NB4 (cell line): ENCODE data around the gene ITGA6.

Source experiments
- DNase-seq: peaks from one replicate; pipeline ENCODE4 v3.0.0; 2010; ENCODE audit warnings: low read depth
- H3K4me3 ChIP-seq: one replicate; pipeline ENCODE4 v1.5.1; 2011; ENCODE audit warnings: mild to moderate bottlenecking, low read depth, low read length, moderate library complexity
- CTCF ChIP-seq: IDR thresholded peaks from one replicate; pipeline ENCODE4 v1.5.1; 2012; ENCODE audit warnings: low read depth, low read length
- MYC ChIP-seq: IDR thresholded peaks from 2 replicates; pipeline ENCODE4 v1.6.1; 2011; ENCODE audit warnings: low read depth, low read length
- POLR2A ChIP-seq: IDR thresholded peaks from 2 replicates; pipeline ENCODE4 v1.6.1; 2011; ENCODE audit warnings: mild to moderate bottlenecking; ENCODE audit not compliant: insufficient read length; ENCODE audit errors: extremely low read depth
- TF ChIP-seq, protein P1 (sequence below): IDR thresholded peaks from 2 replicates; pipeline ENCODE4 v1.6.1; 2011; ENCODE audit warnings: low read depth, low read length

ITGA6 gene

DNA sequence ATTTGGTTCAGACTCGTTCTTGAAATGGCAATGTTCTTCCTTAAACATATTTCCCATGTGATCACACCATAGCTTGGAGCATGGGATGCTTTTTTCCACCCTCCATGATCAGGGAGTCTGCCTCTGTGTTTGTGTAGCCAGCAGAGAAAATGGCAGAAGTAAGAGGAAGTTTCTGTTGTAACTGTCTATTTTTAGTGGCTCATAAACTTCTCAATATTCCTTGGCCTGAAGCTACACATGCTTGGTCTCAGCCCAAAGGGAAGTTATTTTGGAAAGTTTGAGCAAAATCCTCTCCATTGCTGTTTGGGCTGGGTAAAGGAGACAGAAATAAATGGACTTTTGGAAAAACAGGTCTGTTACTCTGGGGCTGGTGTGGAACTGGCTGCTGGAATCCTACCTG lies 33.4 kb upstream of the ITGA6 start:
- no peak overlapping the region for H3K4me3 ChIP-seq
- peak; percentile 63 for DNase-seq
- TF ChIP-seq CTCF: no peak
- TF ChIP-seq, protein P1, sequence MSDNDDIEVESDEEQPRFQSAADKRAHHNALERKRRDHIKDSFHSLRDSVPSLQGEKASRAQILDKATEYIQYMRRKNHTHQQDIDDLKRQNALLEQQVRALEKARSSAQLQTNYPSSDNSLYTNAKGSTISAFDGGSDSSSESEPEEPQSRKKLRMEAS: no peak
- no peak for TF ChIP-seq POLR2A
- peak; percentile 38; the same call in 1 of the 2 replicates for TF ChIP-seq MYC

DNA sequence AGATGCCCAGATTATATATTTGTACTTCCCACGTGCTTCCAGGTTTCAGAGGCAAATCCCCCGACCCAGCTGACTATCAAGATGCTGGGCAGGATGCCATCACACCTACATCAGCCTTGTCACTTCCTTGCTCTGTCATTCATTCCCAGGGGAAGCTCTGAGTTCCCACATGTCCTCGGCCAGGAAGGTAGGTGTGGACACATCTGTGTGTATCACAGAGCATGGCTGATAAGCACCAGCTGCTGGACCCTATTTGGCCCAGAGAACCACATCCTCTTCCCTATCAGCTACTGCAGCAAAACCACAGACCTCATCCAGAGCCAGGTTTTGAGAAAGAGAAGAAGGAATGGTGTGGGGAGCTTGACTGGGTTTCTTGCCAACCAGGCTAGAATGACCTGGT lies 31.9 kb upstream of the ITGA6 start:
- peak; percentile 65 for DNase-seq
- H3K4me3 ChIP-seq: no peak overlapping the region
- TF ChIP-seq, protein P1: no peak
- TF ChIP-seq POLR2A (no peak), CTCF (no peak), MYC (no peak)

DNA sequence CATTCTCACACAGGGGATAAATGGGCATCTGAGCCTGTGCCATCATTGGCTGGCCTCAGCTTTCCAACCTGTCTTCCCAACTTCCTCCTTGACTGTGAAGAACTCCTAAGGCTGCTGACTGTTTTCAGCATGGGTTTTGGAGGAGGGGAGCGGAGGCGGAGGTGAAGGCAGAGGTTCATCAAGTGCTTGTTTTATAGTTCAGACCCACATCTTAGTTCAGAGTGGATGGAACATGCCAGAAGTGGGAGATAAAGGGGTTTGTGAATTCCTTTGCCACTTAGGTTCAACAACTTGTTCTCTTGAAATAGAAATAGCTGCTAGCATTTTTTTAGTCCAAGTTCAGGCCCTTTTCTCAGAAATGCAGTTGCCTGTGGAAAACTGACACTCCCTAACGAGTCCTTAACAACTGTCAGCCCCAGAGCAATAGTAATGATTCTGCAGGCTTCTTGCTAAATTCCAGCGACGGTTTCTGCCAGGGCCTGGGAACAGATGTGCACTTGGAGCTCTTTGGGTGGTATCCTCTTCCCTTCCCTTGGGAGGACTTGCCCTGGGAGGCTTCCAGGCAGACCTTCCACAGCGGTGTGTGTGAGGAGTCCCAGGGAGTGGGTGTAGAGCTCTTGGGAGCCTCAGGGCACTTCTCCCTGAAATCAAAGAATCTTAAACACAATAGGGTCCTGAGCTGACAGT lies 30.1 kb upstream of the ITGA6 start:
- DNase-seq: no peak
- H3K4me3 ChIP-seq: no peak overlapping the region
- TF ChIP-seq CTCF (no peak), MYC (no peak), POLR2A (no peak)
- TF ChIP-seq, protein P1: no peak

DNA sequence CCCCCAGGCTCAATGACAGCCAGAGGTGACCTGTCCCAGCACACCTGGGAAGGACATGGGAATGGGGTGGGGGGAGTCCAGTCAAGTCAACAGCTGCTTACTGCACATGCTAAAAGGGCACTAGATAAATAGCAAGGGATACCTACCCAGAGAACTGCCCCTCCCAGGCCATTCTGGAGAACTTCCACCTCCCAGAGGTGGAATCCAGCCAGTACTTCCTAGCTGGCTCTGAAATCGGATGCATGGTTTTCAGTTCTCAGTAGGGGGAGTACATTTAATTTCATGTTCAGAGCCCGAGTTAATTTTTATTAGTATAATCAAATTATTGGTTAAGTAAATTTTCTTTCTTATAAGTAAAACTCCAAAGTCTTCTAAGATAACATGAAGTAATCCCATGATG lies 28.9 kb upstream of the ITGA6 start:
- TF ChIP-seq, protein P1: no peak
- TF ChIP-seq CTCF (no peak), POLR2A (no peak), MYC (no peak)
- no peak for DNase-seq
- H3K4me3 ChIP-seq: no peak overlapping the region

GRCh38 chr2:172399765-172400164 lies 27.6 kb upstream of the ITGA6 start:
- TF ChIP-seq CTCF: no peak
- no peak for TF ChIP-seq POLR2A
- no peak for TF ChIP-seq MYC
- H3K4me3 ChIP-seq: no peak overlapping the region
- DNase-seq: no peak
